ENCODE results near the gene DNAH2.

DNAH2 gene

GRCh38 chr17:7703584-7704479, 13.7 kb upstream of the DNAH2 start:
- no peak for DNase-seq

GRCh38 chr17:7704601-7705268, 12.8 kb upstream of the DNAH2 start, which contains the start of gene EFNB3:
Gene EFNB3, plus strand, starts transcription at chr17:7705202. Its CDS starts 397 bp downstream, at chr17:7705599.
- DNase-seq: no peak

- DNase-seq: no peak
Measured at GRCh38 chr17:7705269-7706255, 12.0 kb upstream of the DNAH2 start.

GRCh38 chr17:7706631-7707354, 10.8 kb upstream of the DNAH2 start:
- DNase-seq: no peak

GRCh38 chr17:7707446-7707845, 10.1 kb upstream of the DNAH2 start:
- no peak for DNase-seq

GRCh38 chr17:7707858-7708750, 9.4 kb upstream of the DNAH2 start:
- no peak for DNase-seq

- DNase-seq: no peak
Measured at GRCh38 chr17:7709031-7709430, 8.5 kb upstream of the DNAH2 start.

- no peak for DNase-seq
Measured at GRCh38 chr17:7710301-7710700, 7.2 kb upstream of the DNAH2 start.

GRCh38 chr17:7711051-7711755, 6.3 kb upstream of the DNAH2 start:
- DNase-seq: no peak

- no peak for DNase-seq
Measured at GRCh38 chr17:7712111-7712771, 5.3 kb upstream of the DNAH2 start.

GRCh38 chr17:7713782-7714181, 3.8 kb upstream of the DNAH2 start:
- no peak for DNase-seq

- no peak for DNase-seq
Measured at GRCh38 chr17:7714721-7715594, 2.6 kb upstream of the DNAH2 start.

- no peak for DNase-seq
Measured at GRCh38 chr17:7715936-7716886, 1.3 kb upstream of the DNAH2 start.

- no peak for DNase-seq
Measured at GRCh38 chr17:7717756-7718350, 309 bp downstream of the DNAH2 start.

GRCh38 chr17:7719661-7720060, 2.1 kb downstream of the DNAH2 start:
- no peak for DNase-seq

GRCh38 chr17:7720125-7720524, 2.6 kb downstream of the DNAH2 start:
- no peak for DNase-seq

- DNase-seq: no peak
Measured at GRCh38 chr17:7721612-7722011, 4.1 kb downstream of the DNAH2 start.
